Measurements from ENCODE around the gene ZNF865. TPM values are rescaled to one million over a fixed set of nuclear protein-coding genes. Genes with fewer than 3 reads are reported as not detected.
A peak's percentile ranks its signal among the peaks of the same experiment; 100 is the strongest.

ZNF865 gene
- total RNA-seq, 1 experiment from 2014 or later, result 16.2 TPM

GRCh38 chr19:55625004-55625326 lies 19.5 kb downstream of the ZNF865 start:
- TF ChIP-seq ZBTB33 (IDR thresholded peaks at IDR 0.05; ENCODE audit: extremely low read depth, insufficient replicate concordance, low read length) (no peak), CBX3 (IDR thresholded peaks at IDR 0.05; ENCODE audit: low read depth) (0 out of 2 replicates have a peak, but pooled peaks have one; percentile 21)
- Histone ChIP-seq H3K4me3 (replicated peaks in 1 of 2; ENCODE audit: low read depth in 1 of 2, low read length in 2 of 2) (peak overlapping the region; percentile 54 to 69), H2AFZ (ENCODE audit: low read depth, low read length, poor library complexity, severe bottlenecking) (peak overlapping the region; percentile 65), H4K20me1 (ENCODE audit: insufficient read depth) (no peaks in the 10 kb centered on the region), H3K79me2 (ENCODE audit: insufficient read depth, low read length) (no peaks in the 10 kb centered on the region), H3K4me1 (ENCODE audit: control insufficient read depth in 1 of 2, insufficient read depth in 2 of 2, low read length in 2 of 2) (peaks cover 8 to 14% of the 10 kb centered on the region in 2 experiments; a peak in 3 of 4 replicates), H3K9me3 (ENCODE audit: control insufficient read depth in 1 of 2, insufficient read depth in 1 of 2, low read depth in 1 of 2, low read length in 2 of 2) (no peaks in the 10 kb centered on the region), H3K36me3 (ENCODE audit: control insufficient read depth in 1 of 2, insufficient read depth in 2 of 2, low read length in 2 of 2) (no peaks in the 10 kb centered on the region), H3K27me3 (ENCODE audit: insufficient read depth, low read length) (no peaks in the 10 kb centered on the region), H3K27ac (ENCODE audit: low read depth, low read length) (peak overlapping the region; percentile 81), H3K4me2 (ENCODE audit: low read length) (peak overlapping the region; percentile 98), H3K9ac (ENCODE audit: low read length) (peak overlapping the region; percentile 70), H3K9me2 (ENCODE audit: insufficient read depth) (no peaks in the 10 kb centered on the region)
- BruUV-seq (replicated peaks), result TSS peak; percentile 83
- intact Hi-C loops (cut with micrococcal nuclease), result no loop called here
- DNase-seq (ENCODE audit: low read depth, low spot score), result no peak
- ChIA-PET POLR2A (interaction anchor here (0.6 to 1.5 kb wide), 12 partner anchors 8 to 1758 kb away, joined by 3 to 10 read pairs (median 4); partner anchors contain the start of genes FIZ1, MYADM and ZNF865), CTCF (interaction anchor here (0.6 to 1.8 kb wide), 8 partner anchors 8 to 157 kb away, joined by 3 to 14 read pairs (median 4); no protein-coding TSS in a partner anchor), RAD21 (ENCODE audit: low non-redundant PET in 1 of 2, low total read pairs in 2 of 2, uncharacterized antibody in 2 of 2, unreplicated experiment in 2 of 2) (interaction anchor here in 1 of 2 experiments (0.5 to 0.6 kb wide), 2 partner anchors 72 to 129 kb away, joined by 3 to 4 read pairs; no protein-coding TSS in a partner anchor)
- no peak for ATAC-seq

GRCh38 chr19:55626350-55626749 lies 20.9 kb downstream of the ZNF865 start:
- no peak for TF ChIP-seq EZH2phosphoT487 (IDR thresholded peaks at IDR 0.05; ENCODE audit: borderline replicate concordance)
- Histone ChIP-seq H3K4me2 (ENCODE audit: low read length) (no peak overlapping the region), H3K4me1 (ENCODE audit: control insufficient read depth in 1 of 2, insufficient read depth in 2 of 2, low read length in 2 of 2) (peaks cover 8 to 15% of the 10 kb centered on the region in 2 experiments; a peak in 3 of 4 replicates), H3K9me2 (ENCODE audit: insufficient read depth) (no peaks in the 10 kb centered on the region), H3K9ac (ENCODE audit: low read length) (no peak overlapping the region), H3K27me3 (ENCODE audit: insufficient read depth, low read length) (no peaks in the 10 kb centered on the region), H4K20me1 (ENCODE audit: insufficient read depth) (no peaks in the 10 kb centered on the region), H3K79me2 (ENCODE audit: insufficient read depth, low read length) (no peaks in the 10 kb centered on the region), H2AFZ (ENCODE audit: low read depth, low read length, poor library complexity, severe bottlenecking) (no peak overlapping the region), H3K36me3 (ENCODE audit: control insufficient read depth in 1 of 2, insufficient read depth in 2 of 2, low read length in 2 of 2) (no peaks in the 10 kb centered on the region), H3K9me3 (ENCODE audit: control insufficient read depth in 1 of 2, insufficient read depth in 1 of 2, low read depth in 1 of 2, low read length in 2 of 2) (no peaks in the 10 kb centered on the region), H3K4me3 (replicated peaks in 1 of 2; ENCODE audit: low read depth in 1 of 2, low read length in 2 of 2) (no peak overlapping the region), H3K27ac (ENCODE audit: low read depth, low read length) (no peak overlapping the region)
- no TSS peak for BruUV-seq (replicated peaks)
- CTCF ChIA-PET, result interaction anchor here (1.8 kb wide), 1 partner anchor 159 kb away, joined by 4 read pairs; no protein-coding TSS in a partner anchor
- POLR2A ChIA-PET, result interaction anchor here (1.0 kb wide), 1 partner anchor 22 kb away, joined by 3 read pairs; no protein-coding TSS in a partner anchor
- RAD21 ChIA-PET (ENCODE audit: low non-redundant PET in 1 of 2, low total read pairs in 2 of 2, uncharacterized antibody in 2 of 2, unreplicated experiment in 2 of 2), result no interaction called here
- DNase-seq (ENCODE audit: low read depth, low spot score) (no peak), ATAC-seq (no peak)
- intact Hi-C loops (cut with micrococcal nuclease), result no loop called here
